HL-60 (cell line): ENCODE measurements around the gene TEX52.

ENCODE experiments used
- CTCF ChIP-seq: IDR thresholded peaks from one replicate; pipeline ENCODE4 v1.5.1; 2011; ENCODE audit warnings: low read length, control low read depth, inconsistent platforms; ENCODE audit not compliant: insufficient read depth
- POLR2AphosphoS5 ChIP-seq: IDR thresholded peaks from 2 replicates; pipeline ENCODE4 v1.6.1; 2012; ENCODE audit warnings: low read depth

- TF ChIP-seq CTCF (no peak), POLR2AphosphoS5 (no peak)
Observed at GRCh38 chr12:2826036-2826435, 30.8 kb downstream of the TEX52 start.
